Endothelial cell of umbilical vein (primary cell): ENCODE results near the gene HACE1. TPM values are rescaled to one million over a fixed set of nuclear protein-coding genes. Genes with fewer than 3 reads are reported as not detected.
"Not testable (repeated sequence)": the region's sequence is repeated elsewhere in the genome, so short reads cannot be mapped to it uniquely, and the experiment has no call there.

ENCODE experiments used
- BruUV-seq: library from RNA; stranded (reverse); fragments of 400-500 nt; replicated peaks from 2 replicates; lab custom pipeline; 2021; lab: Mats Ljungman, UMichigan
- CTCF ChIA-PET: fragments of 300-600, 350-600 bp; sonication (Branson Sonifier 250); formaldehyde crosslinking; loops from one replicate; lab custom pipeline; 2021; ENCODE audit warnings: antibody characterized with exemption, inconsistent platforms; lab: Charles Lee
- POLR2A ChIA-PET: fragments of 300-600, 350-600 bp; sonication (Branson Sonifier 250); formaldehyde crosslinking; loops from one replicate; lab custom pipeline; 2021; ENCODE audit warnings: antibody characterized with exemption, inconsistent platforms; lab: Charles Lee
- DNase-seq: peaks from one replicate; pipeline ENCODE4 v3.0.0-alpha.2; 2011; ENCODE audit warnings: low read depth, low spot score
- FAIRE-seq: peaks from 2 replicates; lab custom pipeline; 2011; peaks lifted over from hg19 to GRCh38; lab: Jason Lieb, UNC
- H2AFZ ChIP-seq: 2 replicates; pipeline ENCODE4 v1.6.0; 2012; ENCODE audit warnings: low read depth, low read length, control low read depth, inconsistent platforms
- H3K27ac ChIP-seq: 2 replicates; pipeline ENCODE4 v1.5.1; 2011; ENCODE audit warnings: low read depth, mild to moderate bottlenecking, control low read depth, low read length, moderate library complexity; ENCODE audit not compliant: insufficient read depth
- H3K27me3 ChIP-seq, 2 experiments: 2 replicates each; pipeline versions ENCODE4 v1.6.0 to v1.6.1; 2011; ENCODE audit warnings: low read length in 2 of 2, mixed read lengths in 1 of 2; ENCODE audit not compliant: control insufficient read depth in 2 of 2, insufficient read depth in 2 of 2
- H3K36me3 ChIP-seq, 2 experiments: 2 replicates in 1 of 2; 3 replicates in 1 of 2; pipeline ENCODE4 v1.5.1; 2011; ENCODE audit warnings: low read length in 2 of 2, mild to moderate bottlenecking in 1 of 2, moderate library complexity in 1 of 2; ENCODE audit not compliant: control insufficient read depth in 2 of 2, insufficient read depth in 2 of 2; ENCODE audit errors: extremely low read depth in 1 of 2
- H3K4me1 ChIP-seq: 3 replicates; pipeline ENCODE4 v1.5.1; 2011; ENCODE audit warnings: mild to moderate bottlenecking, low read length; ENCODE audit not compliant: control insufficient read depth, insufficient read depth; ENCODE audit errors: extremely low read depth
- H3K4me2 ChIP-seq: 2 replicates; pipeline ENCODE4 v1.6.1; 2011; ENCODE audit warnings: low read length, control low read depth, mixed read lengths; ENCODE audit not compliant: insufficient read depth
- H3K4me3 ChIP-seq, 3 experiments: fragments of 200-600 bp in 1 of 3; sonication (generic), shearing (Covaris generic) in 1 of 3; replicated peaks in 1 of 3; 2 replicates each; pipeline ENCODE4 v1.5.1; 2011 to 2016; ENCODE audit warnings: control low read depth in 3 of 3, low read length in 3 of 3, mild to moderate bottlenecking in 2 of 3, inconsistent platforms in 1 of 3, low read depth in 1 of 3, moderate library complexity in 1 of 3; ENCODE audit not compliant: insufficient read depth in 1 of 3
- H3K79me2 ChIP-seq: 2 replicates; pipeline ENCODE4 v1.6.0; 2012; ENCODE audit warnings: low read length, inconsistent platforms; ENCODE audit not compliant: control insufficient read depth, insufficient read depth
- H3K9ac ChIP-seq: replicated peaks from 2 replicates; pipeline ENCODE3; 2011; ENCODE audit warnings: low read length, control low read depth; ENCODE audit not compliant: insufficient read depth; ENCODE audit errors: extremely low read depth
- H3K9me1 ChIP-seq: replicated peaks from 3 replicates; pipeline ENCODE4 v1.6.0; 2011; ENCODE audit warnings: mild to moderate bottlenecking, low read length; ENCODE audit not compliant: control insufficient read depth, insufficient read depth; ENCODE audit errors: extremely low read depth
- H3K9me3 ChIP-seq: replicated peaks from 2 replicates; pipeline ENCODE4 v1.5.1; 2012; ENCODE audit warnings: low read length, inconsistent platforms; ENCODE audit not compliant: control insufficient read depth, insufficient read depth
- H4K20me1 ChIP-seq: replicated peaks from 2 replicates; pipeline ENCODE3; 2011; ENCODE audit warnings: mild to moderate bottlenecking, low read length; ENCODE audit not compliant: control insufficient read depth, insufficient read depth; ENCODE audit errors: extremely low read depth
- EZH2 ChIP-seq: IDR thresholded peaks from 2 replicates; pipeline ENCODE4 v1.6.1; 2012; ENCODE audit warnings: borderline replicate concordance, low read depth, mild to moderate bottlenecking, moderate library complexity, low read length, inconsistent platforms; ENCODE audit not compliant: severe bottlenecking
- FOS ChIP-seq: IDR thresholded peaks from 2 replicates; pipeline ENCODE4 v1.6.1; 2011; ENCODE audit warnings: mild to moderate bottlenecking, low read length, moderate library complexity, borderline replicate concordance; ENCODE audit not compliant: insufficient read depth
- GATA2 ChIP-seq: IDR thresholded peaks from 2 replicates; pipeline ENCODE4 v1.7.0; 2011; ENCODE audit warnings: low read depth, mild to moderate bottlenecking, moderate library complexity, mixed read lengths, low read length; ENCODE audit not compliant: insufficient read length, insufficient read depth
- JUN ChIP-seq: IDR thresholded peaks from 2 replicates; pipeline ENCODE4 v1.6.1; 2011; ENCODE audit warnings: borderline replicate concordance, low read depth; ENCODE audit not compliant: insufficient read length, insufficient read depth
- MYC ChIP-seq: IDR thresholded peaks from one replicate; pipeline ENCODE4 v1.6.1; 2011; ENCODE audit warnings: mild to moderate bottlenecking, low read depth, low read length
- POLR2A ChIP-seq: IDR thresholded peaks from 2 replicates; pipeline ENCODE4 v1.6.1; 2012; ENCODE audit warnings: low read depth, mild to moderate bottlenecking, control low read depth, low read length
- POLR2AphosphoS5 ChIP-seq: IDR thresholded peaks from 2 replicates; pipeline ENCODE4 v1.6.1; 2012; ENCODE audit warnings: low read depth, mild to moderate bottlenecking, control low read depth, low read length, moderate library complexity; ENCODE audit not compliant: insufficient read depth
- dilution Hi-C: fragments of 300-500 bp; cut with MboI; formaldehyde crosslinking; loops from one replicate; pipeline ENCODE4 v1.15.0; 2019; ENCODE audit warnings: low sequenced_read_pairs; ENCODE audit not compliant: extremely low pct_ligation_motif_present
- intact Hi-C: fragments of 100-400 bp; cut with micrococcal nuclease; formaldehyde crosslinking; loops from one replicate; pipeline ENCODE4 v1.10.0; 2022
- polyA plus RNA-seq, 4 experiments: library from polyadenylated mRNA; depleted of rRNA in 3 of 4; stranded (reverse) in 3 of 4; unstranded in 1 of 4; fragments of >200 nt; gene quantifications; 2 replicates each; pipeline versions ENCODE4 v1.2.1 to v1.2.3, GENCODE V29; 2011 to 2012; ENCODE audit warnings: missing spikeins in 1 of 4
- total RNA-seq: library from RNA; stranded (reverse); gene quantifications from 2 replicates; pipeline ENCODE4 v1.2.3, GENCODE V29; 2021
- TF ChIP-seq, protein P1 (sequence below): IDR thresholded peaks from 2 replicates; pipeline ENCODE4 v1.6.1; 2011; ENCODE audit not compliant: insufficient read depth, insufficient read length
- TF ChIP-seq, protein P2 (sequence below), 2 donors: IDR thresholded peaks; 1 replicate in 1 of 2; 2 replicates in 1 of 2; pipeline ENCODE4 v1.5.1; 2011; ENCODE audit warnings: low read length in 2 of 2, mild to moderate bottlenecking in 2 of 2, moderate library complexity in 2 of 2, control low read depth in 1 of 2, inconsistent platforms in 1 of 2, low read depth in 1 of 2; ENCODE audit not compliant: insufficient read depth in 1 of 2; ENCODE audit errors: extremely low read depth in 1 of 2

Gene HACE1
- total and polyA plus RNA-seq, 2 donors (not counting 3 experiments of a cell fraction or from before 2014, with no cell fraction given), result 4.9 to 14.8 TPM

DNA sequence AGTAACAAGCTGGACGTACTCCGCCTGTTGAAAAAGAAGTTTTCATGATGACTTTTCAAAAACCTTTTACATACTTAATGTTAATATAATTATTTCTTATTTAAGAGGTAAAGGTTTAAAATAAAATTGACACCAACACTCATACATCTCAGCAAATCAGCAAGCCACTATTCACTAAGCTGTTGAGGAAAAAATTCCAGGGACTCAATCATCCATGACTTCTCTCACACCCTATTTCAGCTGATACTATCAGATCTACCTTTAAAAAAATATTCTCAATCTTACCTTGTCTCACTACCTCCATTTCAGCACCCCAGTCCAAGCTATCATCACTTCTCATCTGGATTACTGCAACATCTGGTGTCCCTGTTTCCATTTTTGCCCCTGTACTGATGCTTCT, 109.3 kb downstream of the HACE1 start:
- no peaks in the 10 kb centered on the region for H3K9me1 ChIP-seq
- no peaks in the 10 kb centered on the region for H3K4me1 ChIP-seq
- no peak overlapping the region for H3K9ac ChIP-seq
- H3K9me3 ChIP-seq, result peaks cover 2% of the 10 kb centered on the region
- dilution Hi-C loops, result no loop called here
- TF ChIP-seq, protein P1, sequence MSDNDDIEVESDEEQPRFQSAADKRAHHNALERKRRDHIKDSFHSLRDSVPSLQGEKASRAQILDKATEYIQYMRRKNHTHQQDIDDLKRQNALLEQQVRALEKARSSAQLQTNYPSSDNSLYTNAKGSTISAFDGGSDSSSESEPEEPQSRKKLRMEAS, result no peak
- TF ChIP-seq FOS, result no peak
- TF ChIP-seq, protein P2, sequence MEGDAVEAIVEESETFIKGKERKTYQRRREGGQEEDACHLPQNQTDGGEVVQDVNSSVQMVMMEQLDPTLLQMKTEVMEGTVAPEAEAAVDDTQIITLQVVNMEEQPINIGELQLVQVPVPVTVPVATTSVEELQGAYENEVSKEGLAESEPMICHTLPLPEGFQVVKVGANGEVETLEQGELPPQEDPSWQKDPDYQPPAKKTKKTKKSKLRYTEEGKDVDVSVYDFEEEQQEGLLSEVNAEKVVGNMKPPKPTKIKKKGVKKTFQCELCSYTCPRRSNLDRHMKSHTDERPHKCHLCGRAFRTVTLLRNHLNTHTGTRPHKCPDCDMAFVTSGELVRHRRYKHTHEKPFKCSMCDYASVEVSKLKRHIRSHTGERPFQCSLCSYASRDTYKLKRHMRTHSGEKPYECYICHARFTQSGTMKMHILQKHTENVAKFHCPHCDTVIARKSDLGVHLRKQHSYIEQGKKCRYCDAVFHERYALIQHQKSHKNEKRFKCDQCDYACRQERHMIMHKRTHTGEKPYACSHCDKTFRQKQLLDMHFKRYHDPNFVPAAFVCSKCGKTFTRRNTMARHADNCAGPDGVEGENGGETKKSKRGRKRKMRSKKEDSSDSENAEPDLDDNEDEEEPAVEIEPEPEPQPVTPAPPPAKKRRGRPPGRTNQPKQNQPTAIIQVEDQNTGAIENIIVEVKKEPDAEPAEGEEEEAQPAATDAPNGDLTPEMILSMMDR (IDR thresholded peaks at IDR 0.05; ENCODE audit: extremely low read depth in 1 of 2, insufficient read depth in 1 of 2, low read depth in 1 of 2, low read length in 2 of 2), result no peak
- no peak for TF ChIP-seq EZH2
- TF ChIP-seq POLR2AphosphoS5, result no peak
- TF ChIP-seq MYC, result no peak
- no peak for TF ChIP-seq JUN
- TF ChIP-seq GATA2, result no peak
- TF ChIP-seq POLR2A, result no peak
- no peaks in the 10 kb centered on the region for H3K36me3 ChIP-seq
- no peaks in the 10 kb centered on the region for H3K79me2 ChIP-seq
- H3K27me3 ChIP-seq, result no peaks in the 10 kb centered on the region
- H3K27ac ChIP-seq, result no peak overlapping the region
- FAIRE-seq (no peak), DNase-seq (no peak)
- ChIA-PET POLR2A (no interaction called here), CTCF (no interaction called here)
- no peak overlapping the region for H2AFZ ChIP-seq
- H4K20me1 ChIP-seq, result no peaks in the 10 kb centered on the region
- BruUV-seq, result no TSS peak
- intact Hi-C loops, result no loop called here
- no peak overlapping the region for H3K4me3 ChIP-seq
- no peak overlapping the region for H3K4me2 ChIP-seq

DNA sequence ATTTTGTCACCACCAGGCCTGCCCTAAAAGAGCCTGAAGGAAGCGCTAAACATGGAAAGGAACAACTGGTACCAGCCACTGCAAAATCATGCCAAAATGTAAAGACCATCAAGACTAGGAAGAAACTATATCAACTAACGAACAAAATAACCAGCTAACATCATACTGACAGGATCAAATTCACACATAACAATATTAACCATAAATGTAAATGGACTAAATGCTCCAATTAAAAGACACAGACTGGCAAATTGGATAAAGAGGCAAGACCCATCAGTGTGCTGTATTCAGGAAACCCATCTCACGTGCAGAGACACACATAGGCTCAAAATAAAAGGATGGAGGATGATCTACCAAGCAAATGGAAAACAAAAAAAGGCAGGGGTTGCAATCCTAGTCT, 120.6 kb downstream of the HACE1 start:
- H3K4me2 ChIP-seq, DNase-seq, dilution Hi-C loops, POLR2A ChIA-PET, H3K27ac ChIP-seq, BruUV-seq, H3K27me3 ChIP-seq, H3K9me3 ChIP-seq, H3K36me3 ChIP-seq, intact Hi-C loops, H2AFZ ChIP-seq, H3K79me2 ChIP-seq, FAIRE-seq, H4K20me1 ChIP-seq, H3K4me3 ChIP-seq, H3K9me1 ChIP-seq, H3K9ac ChIP-seq, H3K4me1 ChIP-seq, CTCF ChIA-PET: not testable (repeated sequence)

DNA sequence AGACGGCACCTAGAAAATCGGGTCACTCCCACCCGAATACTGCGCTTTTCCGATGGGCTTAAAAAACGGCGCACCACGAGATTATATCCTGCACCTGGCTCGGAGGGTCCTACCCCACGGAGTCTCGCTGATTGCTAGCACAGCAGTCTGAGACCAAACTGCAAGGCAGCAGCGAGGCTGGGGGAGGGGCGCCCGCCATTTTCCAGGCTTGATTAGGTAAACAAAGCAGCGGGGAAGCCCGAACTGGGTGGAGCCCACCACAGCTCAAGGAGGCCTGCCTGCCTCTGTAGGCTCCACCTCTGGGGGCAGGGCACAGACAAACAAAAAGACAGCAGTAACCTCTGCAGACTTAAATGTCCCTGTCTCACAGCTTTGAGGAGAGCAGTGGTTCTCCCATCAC, 122.2 kb downstream of the HACE1 start:
- H3K9me3 ChIP-seq, H3K4me1 ChIP-seq, H3K36me3 ChIP-seq, dilution Hi-C loops, POLR2A ChIA-PET, BruUV-seq, FAIRE-seq, H3K27ac ChIP-seq, H3K9me1 ChIP-seq, CTCF ChIA-PET, H4K20me1 ChIP-seq, H3K4me2 ChIP-seq, DNase-seq, H2AFZ ChIP-seq, H3K9ac ChIP-seq, H3K4me3 ChIP-seq, H3K27me3 ChIP-seq, intact Hi-C loops, H3K79me2 ChIP-seq: not testable (repeated sequence)
